ENCODE measurements around the gene ZNF488. TPM values are rescaled to one million over a fixed set of nuclear protein-coding genes. Genes with fewer than 3 reads are reported as not detected.

The ZNF488 gene
- total RNA-seq, 1 donor from 2014 or later = 0.41 TPM

- Mint-ChIP-seq H3K4me3 (ENCODE audit: unreplicated experiment) (peak overlapping the region; percentile 17), H3K27ac (ENCODE audit: unreplicated experiment) (no peak overlapping the region), H3K27me3 (ENCODE audit: unreplicated experiment) (peaks cover 11% of the 10 kb centered on the region), H3K36me3 (ENCODE audit: low read depth, unreplicated experiment) (peaks cover 8% of the 10 kb centered on the region), H3K4me1 (ENCODE audit: unreplicated experiment) (peaks cover 13% of the 10 kb centered on the region), H3K9me3 (ENCODE audit: unreplicated experiment) (no peaks in the 10 kb centered on the region)
- peak; percentile 1 for DNase-seq (ENCODE audit: low spot score)
- TF ChIP-seq CTCF (IDR thresholded peaks at IDR 0.05; ENCODE audit: unreplicated experiment) = no peak
Measured at GRCh38 chr10:47379901-47380300, 4.2 kb downstream of the ZNF488 start.

- peaks cover 9% of the 10 kb centered on the region for H3K27me3 Mint-ChIP-seq (ENCODE audit: unreplicated experiment)
- no peak overlapping the region for H3K4me3 Mint-ChIP-seq (ENCODE audit: unreplicated experiment)
- H3K36me3 Mint-ChIP-seq (ENCODE audit: low read depth, unreplicated experiment) = peaks cover 8% of the 10 kb centered on the region
- no peak for DNase-seq (ENCODE audit: low spot score)
- TF ChIP-seq CTCF (IDR thresholded peaks at IDR 0.05; ENCODE audit: unreplicated experiment) = no peak
- no peak overlapping the region for H3K27ac Mint-ChIP-seq (ENCODE audit: unreplicated experiment)
- H3K4me1 Mint-ChIP-seq (ENCODE audit: unreplicated experiment) = peaks cover 10% of the 10 kb centered on the region
- H3K9me3 Mint-ChIP-seq (ENCODE audit: unreplicated experiment) = no peaks in the 10 kb centered on the region
Measured at GRCh38 chr10:47379445-47379785, 4.7 kb downstream of the ZNF488 start.

GRCh38 chr10:47378606-47379444 lies 5.3 kb downstream of the ZNF488 start:
- H3K36me3 Mint-ChIP-seq (ENCODE audit: low read depth, unreplicated experiment) = peaks cover 8% of the 10 kb centered on the region
- no peaks in the 10 kb centered on the region for H3K9me3 Mint-ChIP-seq (ENCODE audit: unreplicated experiment)
- H3K4me1 Mint-ChIP-seq (ENCODE audit: unreplicated experiment) = peaks cover 9% of the 10 kb centered on the region
- peak; percentile 1 for DNase-seq (ENCODE audit: low spot score)
- H3K27ac Mint-ChIP-seq (ENCODE audit: unreplicated experiment) = no peak overlapping the region
- H3K4me3 Mint-ChIP-seq (ENCODE audit: unreplicated experiment) = no peak overlapping the region
- TF ChIP-seq CTCF (IDR thresholded peaks at IDR 0.05; ENCODE audit: unreplicated experiment) = no peak
- H3K27me3 Mint-ChIP-seq (ENCODE audit: unreplicated experiment) = peaks cover 9% of the 10 kb centered on the region

GRCh38 chr10:47378183-47378510 lies 5.9 kb downstream of the ZNF488 start:
- no peak for DNase-seq (ENCODE audit: low spot score)
- Mint-ChIP-seq H3K27me3 (ENCODE audit: unreplicated experiment) (peaks cover 9% of the 10 kb centered on the region), H3K36me3 (ENCODE audit: low read depth, unreplicated experiment) (peaks cover 8% of the 10 kb centered on the region), H3K4me3 (ENCODE audit: unreplicated experiment) (no peak overlapping the region), H3K4me1 (ENCODE audit: unreplicated experiment) (peaks cover 3% of the 10 kb centered on the region), H3K9me3 (ENCODE audit: unreplicated experiment) (no peaks in the 10 kb centered on the region), H3K27ac (ENCODE audit: unreplicated experiment) (no peak overlapping the region)
- TF ChIP-seq CTCF (IDR thresholded peaks at IDR 0.05; ENCODE audit: unreplicated experiment) = no peak

GRCh38 chr10:47376522-47377220 lies 7.4 kb downstream of the ZNF488 start:
- H3K4me3 Mint-ChIP-seq (ENCODE audit: unreplicated experiment) = no peak overlapping the region
- peaks cover 3% of the 10 kb centered on the region for H3K4me1 Mint-ChIP-seq (ENCODE audit: unreplicated experiment)
- H3K27me3 Mint-ChIP-seq (ENCODE audit: unreplicated experiment) = peaks cover 9% of the 10 kb centered on the region
- peaks cover 8% of the 10 kb centered on the region for H3K36me3 Mint-ChIP-seq (ENCODE audit: low read depth, unreplicated experiment)
- H3K27ac Mint-ChIP-seq (ENCODE audit: unreplicated experiment) = no peak overlapping the region
- DNase-seq (ENCODE audit: low spot score) = no peak
- TF ChIP-seq CTCF (IDR thresholded peaks at IDR 0.05; ENCODE audit: unreplicated experiment) = no peak
- no peaks in the 10 kb centered on the region for H3K9me3 Mint-ChIP-seq (ENCODE audit: unreplicated experiment)

Measured in endothelial cell (in vitro differentiated cells).